Activated naive CD8-positive, alpha-beta T cell treated with anti-CD3 and anti-CD28 coated beads, Interleukin-2, amount 10 ng/mL, durations not matched to agents 7 days and 5 days (primary cell): ENCODE data around the gene HSP90AB1. TPM values are rescaled to one million over a fixed set of nuclear protein-coding genes. Genes with fewer than 3 reads are reported as not detected.

Source experiments
- ATAC-seq: fragments of 150-1000 bp; cut with Tn5 transposase; one replicate; pipeline ENCODE4 v1.10.0; 2021; ENCODE audit warnings: low read depth, moderate library complexity
- POLR2A ChIA-PET: fragments of 350-600 bp; sonication (Branson Sonifier 250); formaldehyde crosslinking; loops from one replicate; lab custom pipeline; 2021; ENCODE audit warnings: antibody characterized with exemption; lab: Charles Lee
- DNase-seq: peaks from one replicate; pipeline ENCODE4 v3.0.0; 2021
- H3K27ac Mint-ChIP-seq: one replicate; pipeline ENCODE4 v1.8.0; 2022; ENCODE audit warnings: mild to moderate bottlenecking, mixed read lengths
- H3K27me3 Mint-ChIP-seq: one replicate; pipeline ENCODE4 v1.8.0; 2022; ENCODE audit warnings: mild to moderate bottlenecking, moderate library complexity, mixed read lengths
- H3K36me3 Mint-ChIP-seq: one replicate; pipeline ENCODE4 v1.8.0; 2021; ENCODE audit warnings: mild to moderate bottlenecking, mixed read lengths
- H3K4me1 Mint-ChIP-seq: one replicate; pipeline ENCODE4 v1.8.0; 2021; ENCODE audit warnings: mixed read lengths
- H3K4me3 Mint-ChIP-seq: one replicate; pipeline ENCODE4 v1.8.0; 2022; ENCODE audit warnings: mild to moderate bottlenecking, moderate library complexity, mixed read lengths
- H3K9me3 Mint-ChIP-seq: one replicate; pipeline ENCODE4 v1.8.0; 2021; ENCODE audit warnings: mixed read lengths
- total RNA-seq, 2 experiments: library from RNA; stranded (reverse); gene quantifications; one replicate each; pipeline ENCODE4 v1.2.3, GENCODE V29; 2021

HSP90AB1 gene
- total RNA-seq, 2 experiments from 2014 or later: 453 to 466 TPM

GRCh38 chr6:44234101-44235025 lies 12.5 kb upstream of the HSP90AB1 start:
- peaks cover 16% of the 10 kb centered on the region for H3K4me1 Mint-ChIP-seq
- H3K36me3 Mint-ChIP-seq: peaks cover 5% of the 10 kb centered on the region
- no peaks in the 10 kb centered on the region for H3K27me3 Mint-ChIP-seq
- H3K27ac Mint-ChIP-seq: no peak overlapping the region
- POLR2A ChIA-PET: interaction anchor here (0.6 to 2.1 kb wide), 7 partner anchors 8 to 165 kb away, joined by 3 to 14 read pairs (median 4); partner anchors contain the start of genes HSP90AB1 and SLC29A1
- H3K9me3 Mint-ChIP-seq: no peaks in the 10 kb centered on the region
- ATAC-seq (no peak), DNase-seq (no peak)
- H3K4me3 Mint-ChIP-seq: no peak overlapping the region

GRCh38 chr6:44235269-44235668 lies 11.6 kb upstream of the HSP90AB1 start:
- POLR2A ChIA-PET: interaction anchor here (0.6 to 2.1 kb wide), 5 partner anchors 12 to 166 kb away, joined by 3 to 14 read pairs (median 4); partner anchors contain the start of gene HSP90AB1
- ATAC-seq (no peak), DNase-seq (no peak)
- H3K9me3 Mint-ChIP-seq: no peaks in the 10 kb centered on the region
- no peaks in the 10 kb centered on the region for H3K27me3 Mint-ChIP-seq
- H3K4me3 Mint-ChIP-seq: no peak overlapping the region
- peaks cover 5% of the 10 kb centered on the region for H3K36me3 Mint-ChIP-seq
- H3K4me1 Mint-ChIP-seq: peaks cover 16% of the 10 kb centered on the region
- no peak overlapping the region for H3K27ac Mint-ChIP-seq

GRCh38 chr6:44235891-44236516 lies 10.9 kb upstream of the HSP90AB1 start:
- Mint-ChIP-seq H3K36me3 (peaks cover 2% of the 10 kb centered on the region), H3K4me3 (no peak overlapping the region), H3K9me3 (no peaks in the 10 kb centered on the region), H3K27me3 (no peaks in the 10 kb centered on the region), H3K27ac (no peak overlapping the region), H3K4me1 (peaks cover 16% of the 10 kb centered on the region)
- POLR2A ChIA-PET: interaction anchor here (2.1 kb wide), 1 partner anchor 11 kb away, joined by 14 read pairs; the partner anchor contains the start of gene HSP90AB1
- no peak for ATAC-seq
- DNase-seq: no peak

GRCh38 chr6:44237021-44237812 lies 9.7 kb upstream of the HSP90AB1 start:
- Mint-ChIP-seq H3K27ac (peak overlapping the region; percentile 94), H3K36me3 (no peaks in the 10 kb centered on the region), H3K4me3 (peak overlapping the region; percentile 91), H3K4me1 (peaks cover 16% of the 10 kb centered on the region), H3K27me3 (peaks cover 4% of the 10 kb centered on the region), H3K9me3 (no peaks in the 10 kb centered on the region)
- POLR2A ChIA-PET: interaction anchor here (1.3 to 1.5 kb wide), 4 partner anchors 10 to 18 kb away, joined by 5 to 18 read pairs (median 8); partner anchors contain the start of genes HSP90AB1 and SLC29A1
- peak; percentile 72 for ATAC-seq
- DNase-seq: no peak

GRCh38 chr6:44237813-44238433 lies 9.0 kb upstream of the HSP90AB1 start:
- DNase-seq (peak; percentile 91), ATAC-seq (peak; percentile 94)
- Mint-ChIP-seq H3K4me3 (peak overlapping the region; percentile 91), H3K27me3 (peaks cover 4% of the 10 kb centered on the region), H3K36me3 (no peaks in the 10 kb centered on the region), H3K4me1 (peaks cover 14% of the 10 kb centered on the region), H3K27ac (peak overlapping the region; percentile 94), H3K9me3 (no peaks in the 10 kb centered on the region)
- POLR2A ChIA-PET: interaction anchor here (1.3 to 1.5 kb wide), 4 partner anchors 9 to 17 kb away, joined by 5 to 18 read pairs (median 8); partner anchors contain the start of genes HSP90AB1 and SLC29A1

GRCh38 chr6:44238687-44239350 lies 8.1 kb upstream of the HSP90AB1 start:
- ATAC-seq (no peak), DNase-seq (no peak)
- POLR2A ChIA-PET: no interaction called here
- H3K4me3 Mint-ChIP-seq: peak overlapping the region; percentile 91
- H3K27me3 Mint-ChIP-seq: peaks cover 6% of the 10 kb centered on the region
- H3K9me3 Mint-ChIP-seq: no peaks in the 10 kb centered on the region
- peaks cover 10% of the 10 kb centered on the region for H3K4me1 Mint-ChIP-seq
- peak overlapping the region; percentile 94 for H3K27ac Mint-ChIP-seq
- no peaks in the 10 kb centered on the region for H3K36me3 Mint-ChIP-seq

- ATAC-seq (no peak), DNase-seq (no peak)
- peaks cover 20% of the 10 kb centered on the region for H3K4me1 Mint-ChIP-seq
- H3K9me3 Mint-ChIP-seq: no peaks in the 10 kb centered on the region
- H3K36me3 Mint-ChIP-seq: peaks cover 11% of the 10 kb centered on the region
- POLR2A ChIA-PET: interaction anchor here (1.2 kb wide), 1 partner anchor 9 kb away, joined by 5 read pairs; no protein-coding TSS in a partner anchor
- H3K27ac Mint-ChIP-seq: no peak overlapping the region
- H3K4me3 Mint-ChIP-seq: no peak overlapping the region
- peaks cover 11% of the 10 kb centered on the region for H3K27me3 Mint-ChIP-seq
These were observed 3.6 kb upstream of the HSP90AB1 start for GRCh38 chr6:44243345-44243744.

GRCh38 chr6:44245391-44245911 lies 1.4 kb upstream of the HSP90AB1 start:
- H3K36me3 Mint-ChIP-seq: peaks cover 25% of the 10 kb centered on the region

GRCh38 chr6:44245912-44246662 lies 814 bp upstream of the HSP90AB1 start:
- ATAC-seq: peak; percentile 28
- Mint-ChIP-seq H3K4me1 (peaks cover 39% of the 10 kb centered on the region), H3K27me3 (peaks cover 11% of the 10 kb centered on the region), H3K9me3 (no peaks in the 10 kb centered on the region), H3K27ac (peak overlapping the region; percentile 99), H3K4me3 (peak overlapping the region; percentile 99), H3K36me3 (peaks cover 26% of the 10 kb centered on the region)
- POLR2A ChIA-PET: interaction anchor here (0.7 to 4.2 kb wide), 23 partner anchors 8 to 1064 kb away, joined by 3 to 111 read pairs (median 6); partner anchors contain the start of genes AARS2, CDC5L, CUL9 and GTPBP2
- peak; percentile 92 for DNase-seq

More at GRCh38 chr6:44245391-44245911, 1.4 kb upstream of the HSP90AB1 start:
- peak overlapping the region; percentile 99 for H3K27ac Mint-ChIP-seq
- no peaks in the 10 kb centered on the region for H3K9me3 Mint-ChIP-seq
- ATAC-seq: no peak
- H3K27me3 Mint-ChIP-seq: peaks cover 11% of the 10 kb centered on the region
- no peak for DNase-seq
- peaks cover 38% of the 10 kb centered on the region for H3K4me1 Mint-ChIP-seq
- POLR2A ChIA-PET: interaction anchor here (1.3 to 4.2 kb wide), 5 partner anchors 11 to 83 kb away, joined by 6 to 111 read pairs (median 30); partner anchors contain the start of genes NFKBIE, SLC29A1 and SLC35B2
- peak overlapping the region; percentile 99 for H3K4me3 Mint-ChIP-seq

GRCh38 chr6:44247338-44248302 lies 719 bp downstream of the HSP90AB1 start:
- POLR2A ChIA-PET: interaction anchor here (0.6 to 4.2 kb wide), 20 partner anchors 9 to 1065 kb away, joined by 3 to 111 read pairs (median 6); partner anchors contain the start of genes AARS2, CDC5L, CUL9 and GTPBP2
- H3K36me3 Mint-ChIP-seq: peaks cover 33% of the 10 kb centered on the region
- H3K27me3 Mint-ChIP-seq: peaks cover 7% of the 10 kb centered on the region
- H3K4me1 Mint-ChIP-seq: peaks cover 47% of the 10 kb centered on the region
- H3K9me3 Mint-ChIP-seq: no peaks in the 10 kb centered on the region
- peak; percentile 49 for ATAC-seq
- DNase-seq: peak; percentile 89
- H3K27ac Mint-ChIP-seq: peak overlapping the region; percentile 99
- peak overlapping the region; percentile 99 for H3K4me3 Mint-ChIP-seq
